IPS-20b (cell line): ENCODE results near the gene C12orf75.
"Not testable (repeated sequence)": the region's sequence is repeated elsewhere in the genome, so short reads cannot be mapped to it uniquely, and the experiment has no call there.

ENCODE experiments used
- H3K27ac ChIP-seq: one replicate; pipeline ENCODE4 v1.5.1; 2013; ENCODE audit warnings: low read length
- H3K27me3 ChIP-seq: 2 replicates; pipeline ENCODE4 v1.6.1; 2013; ENCODE audit warnings: mild to moderate bottlenecking, low read length, inconsistent platforms; ENCODE audit not compliant: insufficient read depth
- H3K36me3 ChIP-seq: 2 replicates; pipeline ENCODE4 v1.6.1; 2013; ENCODE audit warnings: low read depth, mild to moderate bottlenecking, inconsistent platforms, low read length, moderate library complexity; ENCODE audit not compliant: insufficient read depth
- H3K4me1 ChIP-seq: 2 replicates; pipeline ENCODE4 v1.6.1; 2013; ENCODE audit warnings: mild to moderate bottlenecking, control low read depth, inconsistent platforms, low read length, moderate library complexity; ENCODE audit not compliant: insufficient read depth
- H3K4me3 ChIP-seq: 2 replicates; pipeline ENCODE4 v1.5.1; 2013; ENCODE audit warnings: mild to moderate bottlenecking, low read length, inconsistent platforms
- H3K9ac ChIP-seq: 2 replicates; pipeline ENCODE4 v1.6.1; 2013; ENCODE audit warnings: low read depth, mild to moderate bottlenecking, inconsistent platforms, low read length, moderate library complexity
- H3K9me3 ChIP-seq: 2 replicates; pipeline ENCODE4 v1.6.1; 2013; ENCODE audit warnings: mild to moderate bottlenecking, low read depth, low read length, inconsistent platforms; ENCODE audit not compliant: insufficient read depth

The C12orf75 gene

DNA sequence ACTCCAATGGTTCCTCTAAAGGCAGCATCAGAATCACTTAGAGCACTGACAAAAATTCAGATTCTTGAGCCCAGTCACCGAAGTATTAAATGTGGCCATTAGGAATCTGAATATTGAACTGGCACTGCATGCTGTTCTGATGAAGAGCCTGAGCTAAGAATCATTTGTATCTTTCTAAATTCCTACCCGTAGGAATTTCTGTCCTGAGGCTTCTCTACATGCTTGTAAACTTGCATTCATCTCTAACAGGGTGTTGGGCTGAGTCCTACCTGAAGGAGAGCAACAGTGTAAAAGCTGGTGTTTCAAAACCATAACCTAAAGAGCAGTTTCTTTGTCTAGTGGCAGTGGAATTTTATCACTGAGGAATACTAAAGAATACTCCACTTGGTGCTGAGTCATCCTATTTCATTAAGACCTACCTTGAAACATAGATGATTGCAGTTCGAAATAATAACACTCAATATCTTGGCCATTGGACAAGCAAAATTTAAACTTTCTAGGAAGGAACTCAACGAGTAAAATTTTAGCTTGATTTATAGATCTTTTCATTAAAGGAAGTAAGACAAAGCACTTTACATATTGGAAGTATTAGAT, 35.5 kb upstream of the C12orf75 start:
- peaks cover 20% of the 10 kb centered on the region for H3K9me3 ChIP-seq
- no peak overlapping the region for H3K27ac ChIP-seq
- no peak overlapping the region for H3K4me3 ChIP-seq
- no peak overlapping the region; the same call in 1 of the 2 replicates for H3K9ac ChIP-seq
- H3K27me3 ChIP-seq, result no peaks in the 10 kb centered on the region
- H3K4me1 ChIP-seq, result peaks cover 18% of the 10 kb centered on the region; the same call in 1 of the 2 replicates
- H3K36me3 ChIP-seq, result no peaks in the 10 kb centered on the region

DNA sequence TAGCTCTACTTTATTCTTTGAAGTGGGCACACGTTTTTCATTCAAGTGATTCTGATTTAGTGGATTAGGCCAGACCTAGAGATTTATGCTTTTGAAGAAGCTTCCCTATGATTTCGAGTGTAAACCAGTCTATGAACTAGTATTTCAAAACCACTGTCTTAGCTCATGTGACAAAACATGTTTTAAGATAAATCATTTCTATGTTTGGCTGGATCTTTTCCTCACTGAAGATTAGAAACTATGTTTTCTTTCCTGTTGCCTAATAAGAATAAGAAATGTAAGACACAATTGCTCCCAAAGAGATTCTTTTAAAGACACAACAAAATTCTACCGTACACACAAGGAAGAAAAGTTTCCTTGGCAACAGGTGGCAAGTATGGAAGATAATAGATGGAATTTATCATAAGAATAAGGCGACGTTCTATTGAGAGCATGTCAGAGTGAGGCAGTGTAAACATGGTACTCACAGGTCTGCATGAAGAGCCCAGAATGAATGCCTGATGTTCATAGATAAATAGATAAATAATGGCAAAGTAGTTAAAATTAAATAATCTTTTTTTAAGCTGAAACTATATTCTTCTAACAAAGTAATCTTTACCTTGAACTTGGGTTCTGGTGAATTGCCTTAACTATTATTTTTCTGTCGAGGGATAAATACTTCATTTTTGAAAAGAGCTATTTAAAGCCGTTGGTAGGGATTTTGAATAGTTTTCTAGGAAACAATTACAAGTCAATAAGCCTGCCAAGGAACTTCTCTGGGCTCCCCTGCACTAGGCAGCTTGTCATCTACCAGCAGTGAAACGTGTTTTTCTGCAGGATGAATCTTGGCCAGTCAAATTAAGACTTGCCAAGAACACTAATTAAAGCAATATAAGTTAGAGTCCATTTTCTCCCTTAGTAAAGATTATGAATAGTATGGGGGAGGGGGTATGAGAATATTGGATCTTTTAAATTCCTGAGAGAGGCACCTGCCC, 34.1 kb upstream of the C12orf75 start:
- no peak overlapping the region; the same call in 1 of the 2 replicates for H3K4me3 ChIP-seq
- no peaks in the 10 kb centered on the region for H3K36me3 ChIP-seq
- H3K9ac ChIP-seq, result no peak overlapping the region
- no peaks in the 10 kb centered on the region for H3K27me3 ChIP-seq
- peaks cover 18% of the 10 kb centered on the region; the same call in 1 of the 2 replicates for H3K4me1 ChIP-seq
- H3K9me3 ChIP-seq, result peaks cover 27% of the 10 kb centered on the region
- H3K27ac ChIP-seq, result no peak overlapping the region

DNA sequence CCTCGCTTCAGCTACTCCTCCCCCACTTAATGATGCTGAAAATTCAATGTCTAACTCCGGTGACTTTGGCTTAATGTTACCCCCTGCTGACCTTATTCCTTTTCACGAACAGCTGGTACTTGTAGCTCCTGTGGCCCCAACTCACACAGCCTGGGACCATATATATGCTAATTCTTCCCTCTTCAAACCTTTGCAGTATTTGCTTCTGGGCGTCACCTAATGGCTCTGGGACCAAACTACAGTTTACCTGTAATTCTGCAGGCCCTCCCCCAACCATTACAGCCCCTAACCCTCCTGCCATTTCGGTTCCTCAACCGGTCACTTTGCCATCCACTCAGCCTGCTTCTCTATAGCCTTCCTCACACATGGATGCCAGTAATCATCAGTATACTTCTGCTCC, 29.6 kb upstream of the C12orf75 start:
- H3K9ac ChIP-seq, result no peak overlapping the region
- H3K9me3 ChIP-seq, result peaks cover 27% of the 10 kb centered on the region
- no peaks in the 10 kb centered on the region for H3K27me3 ChIP-seq
- H3K36me3 ChIP-seq, result no peaks in the 10 kb centered on the region
- no peak overlapping the region for H3K4me3 ChIP-seq
- H3K4me1 ChIP-seq, result peaks cover 10% of the 10 kb centered on the region; the same call in 1 of the 2 replicates
- no peak overlapping the region for H3K27ac ChIP-seq

DNA sequence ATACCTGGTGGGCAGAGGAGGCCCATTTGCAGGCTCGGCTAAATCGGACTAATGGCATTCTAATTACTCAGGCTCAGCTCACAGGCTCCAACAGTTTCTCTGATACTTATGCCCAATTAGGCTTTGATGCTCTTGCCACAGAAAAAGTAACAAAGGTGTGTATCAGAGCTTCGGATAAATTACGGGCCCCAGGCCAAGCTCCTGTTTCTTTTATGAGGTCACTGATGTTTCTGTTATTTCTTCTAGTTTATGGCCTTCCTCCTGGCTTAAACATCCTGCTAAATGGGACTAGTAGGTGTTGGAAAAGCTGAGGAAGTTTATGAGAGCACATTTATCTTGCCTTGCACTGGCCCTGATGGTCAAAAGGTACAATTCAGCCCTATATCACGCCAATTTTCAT, 28.8 kb upstream of the C12orf75 start:
- Histone ChIP-seq H3K9me3 (peaks cover 27% of the 10 kb centered on the region), H3K36me3 (no peaks in the 10 kb centered on the region), H3K4me1 (peaks cover 3% of the 10 kb centered on the region; the same call in 1 of the 2 replicates), H3K4me3 (no peak overlapping the region), H3K9ac (no peak overlapping the region), H3K27me3 (no peaks in the 10 kb centered on the region), H3K27ac (no peak overlapping the region)

DNA sequence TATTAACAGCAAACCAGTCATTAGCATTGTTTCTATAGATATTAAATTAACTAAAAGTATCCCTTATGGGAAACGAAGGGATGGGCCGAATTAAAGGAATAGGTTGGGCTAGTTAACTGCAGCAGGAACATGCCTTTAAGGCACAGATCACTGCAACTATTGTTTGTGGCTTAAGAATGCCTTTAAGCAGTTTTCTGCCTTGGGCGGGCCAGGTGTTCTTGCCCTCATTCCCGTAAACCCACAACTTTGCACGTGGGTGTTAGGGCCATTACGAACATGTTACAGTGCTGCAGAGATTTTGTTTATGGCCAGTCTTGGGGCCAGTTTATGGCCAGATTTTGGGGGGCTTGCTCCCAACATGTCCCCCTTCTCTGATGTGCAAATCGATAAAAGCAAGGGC, 27.5 kb upstream of the C12orf75 start:
- not testable (repeated sequence) for H3K27me3 ChIP-seq, H3K36me3 ChIP-seq, H3K9ac ChIP-seq, H3K4me3 ChIP-seq, H3K27ac ChIP-seq, H3K4me1 ChIP-seq
- peaks cover 21% of the 10 kb centered on the region for H3K9me3 ChIP-seq

DNA sequence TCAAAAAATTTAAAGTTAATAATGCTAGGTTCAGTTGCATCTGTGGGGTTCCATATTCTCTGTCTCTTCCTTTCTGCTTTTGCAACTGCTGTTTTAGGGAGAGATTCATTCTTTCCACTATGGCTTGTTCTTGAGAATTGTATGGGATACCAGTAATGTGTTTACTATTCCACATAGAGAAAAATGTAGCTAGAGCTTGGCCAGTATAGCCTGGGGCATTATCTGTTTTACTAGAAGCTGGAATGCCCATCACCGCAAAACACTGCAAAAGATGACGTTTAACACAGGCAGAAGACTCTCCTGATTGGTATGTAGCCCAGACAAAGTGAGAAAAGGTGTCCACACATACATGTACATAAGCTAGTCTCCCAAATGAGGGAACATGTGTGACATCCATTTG, 25.9 kb upstream of the C12orf75 start:
- not testable (repeated sequence) for H3K9ac ChIP-seq, H3K4me3 ChIP-seq, H3K9me3 ChIP-seq, H3K27ac ChIP-seq, H3K36me3 ChIP-seq, H3K4me1 ChIP-seq, H3K27me3 ChIP-seq

DNA sequence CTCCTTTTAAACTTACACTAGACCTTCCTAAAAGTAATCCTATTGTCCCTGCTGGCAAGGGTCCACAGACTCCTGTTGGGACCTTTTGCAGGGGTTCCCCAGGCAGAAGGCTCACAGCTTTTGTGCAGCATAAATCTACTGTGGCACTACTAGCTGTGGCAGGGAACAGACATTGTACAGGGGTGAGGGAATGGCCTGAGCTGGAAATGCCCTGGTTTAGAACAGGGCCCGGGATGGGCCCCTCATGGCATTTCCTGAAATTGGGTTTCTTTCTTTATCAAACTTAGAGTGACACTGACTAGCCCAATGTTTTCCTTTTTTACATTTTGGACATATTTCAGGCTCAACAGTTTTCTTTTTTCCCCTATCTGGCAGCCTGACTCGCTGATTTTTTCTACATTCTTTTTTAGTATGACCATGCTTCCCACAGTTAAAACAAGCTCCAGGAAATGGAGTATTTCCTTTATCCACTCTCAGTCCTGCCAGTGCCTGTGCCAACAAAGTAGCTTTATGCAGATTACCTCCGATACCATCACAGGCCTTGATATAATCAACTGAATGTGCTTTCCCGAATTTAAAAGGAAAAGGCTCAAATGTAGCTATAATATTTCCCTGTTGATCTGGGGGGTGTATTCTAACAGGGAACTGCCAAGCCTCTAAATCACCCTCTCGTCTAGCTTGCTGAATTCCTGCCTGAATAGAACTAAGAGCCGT, 22.7 kb upstream of the C12orf75 start:
- not testable (repeated sequence) for H3K36me3 ChIP-seq, H3K4me3 ChIP-seq, H3K27ac ChIP-seq, H3K9ac ChIP-seq, H3K9me3 ChIP-seq, H3K4me1 ChIP-seq, H3K27me3 ChIP-seq

DNA sequence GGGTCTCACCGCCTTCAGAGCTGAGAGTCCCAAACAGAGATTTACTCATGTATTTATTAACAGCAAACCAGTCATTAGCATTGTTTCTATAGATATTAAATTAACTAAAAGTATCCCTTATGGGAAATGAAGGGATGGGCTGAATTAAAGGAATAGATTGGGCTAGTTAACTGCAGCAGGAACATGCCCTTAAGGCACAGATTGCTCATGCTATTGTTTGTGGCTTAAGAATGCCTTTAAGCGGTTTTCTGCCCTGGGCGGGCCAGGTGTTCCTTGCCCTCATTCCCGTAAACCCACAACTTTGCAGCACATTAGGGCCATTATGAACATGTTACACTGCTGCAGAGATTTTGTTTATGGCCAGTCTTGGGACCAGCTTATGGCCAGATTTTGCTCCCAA, 21.7 kb upstream of the C12orf75 start:
- H3K4me1 ChIP-seq, H3K4me3 ChIP-seq, H3K36me3 ChIP-seq, H3K27ac ChIP-seq, H3K9ac ChIP-seq, H3K27me3 ChIP-seq, H3K9me3 ChIP-seq: not testable (repeated sequence)

DNA sequence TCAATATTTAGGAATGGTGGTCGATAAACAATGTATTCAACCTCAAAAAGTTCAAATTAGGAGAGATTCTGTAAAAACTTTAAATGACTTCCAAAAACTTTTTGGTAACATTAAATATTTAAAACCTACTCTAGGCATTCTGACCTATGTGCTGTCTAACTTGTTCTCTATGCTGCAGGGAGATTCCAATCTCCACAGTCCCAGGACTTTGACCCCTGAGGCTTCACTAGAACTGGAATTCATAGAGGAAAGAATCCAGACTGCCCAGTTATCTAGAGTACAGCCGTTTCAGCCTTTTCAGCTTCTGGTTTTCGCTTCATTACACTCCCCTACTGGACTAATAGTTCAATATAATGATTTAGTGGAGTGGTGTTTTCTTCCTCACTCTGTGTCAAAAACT, 21.1 kb upstream of the C12orf75 start:
- not testable (repeated sequence) for H3K27me3 ChIP-seq, H3K9ac ChIP-seq, H3K36me3 ChIP-seq, H3K9me3 ChIP-seq, H3K27ac ChIP-seq, H3K4me3 ChIP-seq, H3K4me1 ChIP-seq

DNA sequence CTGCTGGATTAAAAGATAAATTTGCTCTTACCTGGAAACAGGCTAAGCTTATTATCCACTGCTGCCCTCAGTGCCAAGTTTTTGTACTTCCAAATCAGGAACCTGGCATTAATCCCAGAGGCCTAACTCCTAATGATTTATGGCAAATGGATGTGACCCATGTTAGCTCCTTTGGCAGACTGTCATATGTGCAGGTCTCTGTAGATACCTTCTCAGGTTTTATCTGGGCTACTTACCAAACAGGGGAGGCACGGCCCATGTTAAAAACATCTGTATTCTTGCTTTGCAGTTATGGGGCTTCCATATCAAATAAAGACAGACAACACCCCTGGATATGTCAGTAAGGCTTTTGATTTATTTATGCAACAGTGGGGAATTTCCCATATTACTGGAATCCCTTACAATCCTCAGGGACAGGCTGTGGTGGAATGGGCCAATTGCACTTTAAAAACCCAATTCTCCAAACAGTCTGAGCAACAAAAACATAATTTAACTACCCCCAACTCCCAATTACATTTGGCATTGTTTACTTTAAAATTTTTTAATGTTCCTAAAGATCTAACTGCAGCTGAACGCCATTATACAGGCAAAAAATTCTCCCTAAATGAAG, 19.9 kb upstream of the C12orf75 start:
- not testable (repeated sequence) for H3K27ac ChIP-seq, H3K27me3 ChIP-seq, H3K4me3 ChIP-seq, H3K36me3 ChIP-seq, H3K4me1 ChIP-seq, H3K9ac ChIP-seq
- peaks cover 19% of the 10 kb centered on the region for H3K9me3 ChIP-seq

DNA sequence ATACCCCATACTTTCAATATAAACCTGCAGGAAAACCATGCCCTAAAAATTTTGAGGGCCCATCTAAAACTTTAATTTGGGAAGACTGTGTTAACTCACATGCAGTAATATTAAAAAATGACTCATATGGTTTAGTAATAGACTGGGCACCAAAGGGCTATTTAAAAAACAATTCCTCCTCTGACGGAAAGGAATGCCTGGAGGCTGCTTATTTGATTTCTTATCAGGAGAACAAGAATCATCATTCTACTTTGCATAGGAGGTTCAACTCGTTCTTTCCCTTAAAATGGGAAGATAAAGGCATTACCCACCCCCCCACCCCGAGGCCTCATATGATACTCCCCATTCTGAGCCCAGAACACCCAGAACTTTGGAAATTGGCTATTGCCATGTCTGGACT, 18.6 kb upstream of the C12orf75 start:
- H3K9me3 ChIP-seq, result peaks cover 19% of the 10 kb centered on the region

More for the DNA sequence above, 18.6 kb upstream of the C12orf75 start:
- H3K27me3 ChIP-seq, H3K36me3 ChIP-seq, H3K4me1 ChIP-seq, H3K9ac ChIP-seq, H3K27ac ChIP-seq, H3K4me3 ChIP-seq: not testable (repeated sequence)
